GM23338 (cell line): ENCODE measurements around the gene ADAMTS15. TPM values are rescaled to one million over a fixed set of nuclear protein-coding genes. Genes with fewer than 3 reads are reported as not detected.

Source experiments
- ATAC-seq: fragments of 200-7000 bp; cut with Tn5 transposase; 3 replicates; pipeline ENCODE4 v1.9.1; 2020
- DNase-seq: peaks from one replicate; pipeline ENCODE4 v3.0.0-alpha.2; 2015; ENCODE audit warnings: low spot score
- H2AFZ ChIP-seq: fragments of 200-600 bp; sonication (generic); 2 replicates; pipeline ENCODE4 v1.8.0; 2016; ENCODE audit warnings: antibody characterized with exemption, mild to moderate bottlenecking, moderate library complexity
- H3F3A ChIP-seq: fragments of 200-600 bp; sonication (generic); replicated peaks from 2 replicates; pipeline ENCODE4 v1.8.0; 2017; ENCODE audit warnings: antibody characterized with exemption, mixed run types, low read depth
- H3K27ac ChIP-seq: fragments of 200-600 bp; sonication (generic); 2 replicates; pipeline ENCODE4 v1.6.1; 2016; ENCODE audit warnings: low read depth
- H3K27me3 ChIP-seq: fragments of 200-600 bp; sonication (generic); 2 replicates; pipeline ENCODE4 v1.8.0; 2016; ENCODE audit warnings: mild to moderate bottlenecking, mixed run types, moderate library complexity; ENCODE audit not compliant: insufficient read depth
- H3K36me3 ChIP-seq: fragments of 200-600 bp; sonication (generic); 2 replicates; pipeline ENCODE4 v1.8.0; 2016; ENCODE audit warnings: mild to moderate bottlenecking; ENCODE audit not compliant: insufficient read depth
- H3K4me1 ChIP-seq: fragments of 200-600 bp; sonication (generic); 2 replicates; pipeline ENCODE4 v1.8.0; 2016; ENCODE audit warnings: mild to moderate bottlenecking, moderate library complexity; ENCODE audit not compliant: insufficient read depth
- H3K4me2 ChIP-seq: fragments of 200-600 bp; sonication (generic); 2 replicates; pipeline ENCODE4 v1.7.1; 2017; ENCODE audit warnings: mixed run types
- H3K4me3 ChIP-seq: fragments of 200-600 bp; sonication (generic); 2 replicates; pipeline ENCODE4 v1.6.1; 2016; ENCODE audit warnings: mixed run types
- H3K79me2 ChIP-seq: fragments of 200-600 bp; sonication (generic); replicated peaks from 2 replicates; pipeline ENCODE4 v1.8.0; 2017; ENCODE audit warnings: mild to moderate bottlenecking; ENCODE audit not compliant: insufficient read depth
- H3K9me2 ChIP-seq: fragments of 200-600 bp; sonication (generic); 2 replicates; pipeline ENCODE4 v1.8.0; 2017; ENCODE audit not compliant: insufficient read depth
- H4K20me1 ChIP-seq: fragments of 200-600 bp; sonication (generic); replicated peaks from 2 replicates; pipeline ENCODE4 v1.8.0; 2017; ENCODE audit warnings: mild to moderate bottlenecking; ENCODE audit not compliant: insufficient read depth
- H3K27ac Mint-ChIP-seq: 2 replicates; pipeline ENCODE4 v1.8.0; 2020; ENCODE audit warnings: inconsistent platforms, mild to moderate bottlenecking, moderate library complexity, mixed read lengths
- H3K27me3 Mint-ChIP-seq: 3 replicates; pipeline ENCODE4 v1.8.0; 2022; ENCODE audit warnings: low read depth, mild to moderate bottlenecking, moderate library complexity, mixed read lengths, inconsistent platforms; ENCODE audit not compliant: insufficient read depth, poor library complexity
- H3K36me3 Mint-ChIP-seq: 3 replicates; pipeline ENCODE4 v1.8.0; 2021; ENCODE audit warnings: low read depth, mild to moderate bottlenecking, inconsistent platforms, moderate library complexity, mixed read lengths
- H3K4me1 Mint-ChIP-seq: 3 replicates; pipeline ENCODE4 v1.8.0; 2020; ENCODE audit warnings: mild to moderate bottlenecking, inconsistent platforms, mixed read lengths
- H3K4me3 Mint-ChIP-seq: 3 replicates; pipeline ENCODE4 v1.8.0; 2021; ENCODE audit warnings: moderate library complexity, mild to moderate bottlenecking, inconsistent platforms, mixed read lengths
- H3K9me3 Mint-ChIP-seq: 3 replicates; pipeline ENCODE4 v1.8.0; 2020; ENCODE audit warnings: moderate library complexity, mild to moderate bottlenecking, inconsistent platforms, mixed read lengths
- CREB1 ChIP-seq: fragments of 250-450 bp; sonication (Bioruptor Pico); IDR thresholded peaks from 2 replicates; pipeline ENCODE4 v1.5.0; 2020; ENCODE audit warnings: low read depth, mild to moderate bottlenecking, moderate library complexity
- EZH2 ChIP-seq: fragments of 200-600 bp; sonication (generic); IDR thresholded peaks from one replicate; pipeline ENCODE4 v1.8.0; 2017; ENCODE audit warnings: antibody characterized with exemption, mild to moderate bottlenecking, low read depth; ENCODE audit not compliant: unreplicated experiment
- EZH2phosphoT487 ChIP-seq: fragments of 200-600 bp; sonication (generic); IDR thresholded peaks from one replicate; pipeline ENCODE4 v1.8.1; 2018; ENCODE audit warnings: antibody characterized with exemption; ENCODE audit not compliant: unreplicated experiment
- JUNB ChIP-seq: IDR thresholded peaks from one replicate; pipeline ENCODE4 v1.6.1; 2016; ENCODE audit warnings: antibody characterized with exemption; ENCODE audit not compliant: unreplicated experiment
- NANOG ChIP-seq: IDR thresholded peaks from 2 replicates; pipeline ENCODE4 v1.6.1; 2016; ENCODE audit warnings: antibody characterized with exemption, borderline replicate concordance
- POLR2AphosphoS5 ChIP-seq: IDR thresholded peaks from 2 replicates; pipeline ENCODE4 v1.6.1; 2016; ENCODE audit warnings: antibody characterized with exemption, low read depth
- REST ChIP-seq: IDR thresholded peaks from one replicate; pipeline ENCODE4 v1.6.1; 2018; ENCODE audit warnings: antibody characterized with exemption; ENCODE audit not compliant: unreplicated experiment
- STAT1 ChIP-seq: IDR thresholded peaks from one replicate; pipeline ENCODE4 v1.6.1; 2016; ENCODE audit warnings: antibody characterized with exemption; ENCODE audit not compliant: unreplicated experiment
- ZNF114 ChIP-seq: fragments of 250-450 bp; sonication (Bioruptor Pico); IDR thresholded peaks from 2 replicates; pipeline ENCODE4 v1.5.0; 2020; ENCODE audit warnings: mild to moderate bottlenecking, moderate library complexity
- ZNF331 ChIP-seq: fragments of 250-450 bp; sonication (Bioruptor Pico); IDR thresholded peaks from 2 replicates; pipeline ENCODE4 v1.5.0; 2020; ENCODE audit warnings: low read depth, mild to moderate bottlenecking, moderate library complexity
- polyA plus RNA-seq: library from polyadenylated mRNA; unstranded; fragments of >200 nt; fragmentation: Nextera tagmentation; extraction: Ambion mirVana; gene quantifications from 2 replicates; pipeline ENCODE4 v1.2.1, GENCODE V29; 2016
- total RNA-seq: library from RNA; depleted of rRNA; stranded (reverse); fragments of >200 nt; shearing (Covaris generic); gene quantifications from 2 replicates; pipeline ENCODE4 v1.2.3, GENCODE V29; 2014
- TF ChIP-seq, protein P1 (sequence below), 2 experiments: fragments of 200-600 bp in 1 of 2; sonication (generic) in 1 of 2; conservative IDR thresholded peaks; 2 replicates each; pipeline versions ENCODE4 v1.5.1 to v1.6.1; 2016 to 2017; ENCODE audit warnings: antibody characterized with exemption in 2 of 2, low read depth in 2 of 2, mild to moderate bottlenecking in 2 of 2, moderate library complexity in 1 of 2
- TF ChIP-seq, protein P2 (sequence below): fragments of 250-450 bp; sonication (Bioruptor Pico); IDR thresholded peaks from 2 replicates; pipeline ENCODE4 v1.5.0; 2020; ENCODE audit warnings: mild to moderate bottlenecking, moderate library complexity
- TF ChIP-seq, protein P3 (sequence below): IDR thresholded peaks from 2 replicates; pipeline ENCODE4 v1.6.1; 2016; ENCODE audit warnings: antibody characterized with exemption

ADAMTS15 gene
- total and polyA plus RNA-seq, 2 experiments from 2014 or later: 0.42 to 5.6 TPM

DNA sequence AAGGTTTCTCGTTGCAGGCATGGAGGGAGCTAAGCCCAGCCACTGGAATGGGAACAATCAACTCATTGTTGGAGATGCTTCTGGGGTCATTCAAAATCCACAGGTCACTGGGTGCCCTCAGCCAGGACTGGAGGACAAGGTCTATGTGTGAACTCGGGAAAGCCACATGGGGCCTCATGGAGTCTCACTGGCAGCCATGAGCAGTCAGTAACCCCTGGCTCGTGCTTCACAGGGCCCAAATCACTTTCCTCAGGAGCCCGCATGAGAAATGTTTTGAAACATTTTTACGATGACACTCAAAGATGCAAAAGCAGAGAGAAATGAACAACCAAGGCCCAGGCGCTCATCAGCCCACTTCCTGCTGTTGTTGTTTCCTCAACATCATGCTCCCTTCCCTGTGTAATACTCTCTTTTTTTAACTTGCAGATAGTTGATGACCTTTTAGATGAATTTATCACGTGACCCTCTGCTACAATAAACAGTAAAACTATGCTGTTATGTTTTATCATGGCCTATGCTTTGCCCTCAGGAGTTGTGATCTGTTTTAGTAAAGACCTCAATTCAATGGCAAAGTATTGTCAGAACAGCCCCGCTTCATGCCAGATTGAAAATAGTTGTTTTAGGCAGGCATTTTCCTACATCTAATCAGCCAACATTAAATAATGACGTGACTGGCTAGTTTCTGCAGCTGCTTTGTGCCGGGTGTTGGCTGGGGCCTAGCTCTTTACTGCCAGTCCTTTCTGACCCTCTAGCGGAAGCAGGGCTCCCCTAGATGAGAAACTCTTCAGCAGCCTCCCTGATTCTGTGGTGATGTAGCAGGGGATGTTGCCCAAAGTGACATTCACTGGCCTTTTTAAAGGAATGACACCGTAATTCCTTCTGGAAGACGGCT lies 39.7 kb downstream of the ADAMTS15 start:
- Histone ChIP-seq H3K79me2 (no peaks in the 10 kb centered on the region), H3K27me3 (no peaks in the 10 kb centered on the region), H2AFZ (no peak overlapping the region; the same call in 1 of the 2 replicates), H3K9me2 (no peaks in the 10 kb centered on the region), H4K20me1 (no peaks in the 10 kb centered on the region), H3K4me1 (no peaks in the 10 kb centered on the region), H3K4me3 (no peak overlapping the region), H3K4me2 (no peak overlapping the region), H3K27ac (no peak overlapping the region), H3K36me3 (no peaks in the 10 kb centered on the region), H3F3A (no peaks in the 10 kb centered on the region)
- no peak for DNase-seq
- TF ChIP-seq NANOG (no peak), ZNF114 (CRISPR knock-in tag) (no peak), EZH2 (no peak), REST (no peak), STAT1 (no peak), CREB1 (no peak), JUNB (no peak), EZH2phosphoT487 (no peak), ZNF331 (CRISPR knock-in tag) (no peak), POLR2AphosphoS5 (no peak)
- TF ChIP-seq, protein P1, sequence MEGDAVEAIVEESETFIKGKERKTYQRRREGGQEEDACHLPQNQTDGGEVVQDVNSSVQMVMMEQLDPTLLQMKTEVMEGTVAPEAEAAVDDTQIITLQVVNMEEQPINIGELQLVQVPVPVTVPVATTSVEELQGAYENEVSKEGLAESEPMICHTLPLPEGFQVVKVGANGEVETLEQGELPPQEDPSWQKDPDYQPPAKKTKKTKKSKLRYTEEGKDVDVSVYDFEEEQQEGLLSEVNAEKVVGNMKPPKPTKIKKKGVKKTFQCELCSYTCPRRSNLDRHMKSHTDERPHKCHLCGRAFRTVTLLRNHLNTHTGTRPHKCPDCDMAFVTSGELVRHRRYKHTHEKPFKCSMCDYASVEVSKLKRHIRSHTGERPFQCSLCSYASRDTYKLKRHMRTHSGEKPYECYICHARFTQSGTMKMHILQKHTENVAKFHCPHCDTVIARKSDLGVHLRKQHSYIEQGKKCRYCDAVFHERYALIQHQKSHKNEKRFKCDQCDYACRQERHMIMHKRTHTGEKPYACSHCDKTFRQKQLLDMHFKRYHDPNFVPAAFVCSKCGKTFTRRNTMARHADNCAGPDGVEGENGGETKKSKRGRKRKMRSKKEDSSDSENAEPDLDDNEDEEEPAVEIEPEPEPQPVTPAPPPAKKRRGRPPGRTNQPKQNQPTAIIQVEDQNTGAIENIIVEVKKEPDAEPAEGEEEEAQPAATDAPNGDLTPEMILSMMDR (conservative IDR thresholded peaks at IDR 0.05; ENCODE audit: low read depth in 2 of 2): no peak
- TF ChIP-seq, protein P2, sequence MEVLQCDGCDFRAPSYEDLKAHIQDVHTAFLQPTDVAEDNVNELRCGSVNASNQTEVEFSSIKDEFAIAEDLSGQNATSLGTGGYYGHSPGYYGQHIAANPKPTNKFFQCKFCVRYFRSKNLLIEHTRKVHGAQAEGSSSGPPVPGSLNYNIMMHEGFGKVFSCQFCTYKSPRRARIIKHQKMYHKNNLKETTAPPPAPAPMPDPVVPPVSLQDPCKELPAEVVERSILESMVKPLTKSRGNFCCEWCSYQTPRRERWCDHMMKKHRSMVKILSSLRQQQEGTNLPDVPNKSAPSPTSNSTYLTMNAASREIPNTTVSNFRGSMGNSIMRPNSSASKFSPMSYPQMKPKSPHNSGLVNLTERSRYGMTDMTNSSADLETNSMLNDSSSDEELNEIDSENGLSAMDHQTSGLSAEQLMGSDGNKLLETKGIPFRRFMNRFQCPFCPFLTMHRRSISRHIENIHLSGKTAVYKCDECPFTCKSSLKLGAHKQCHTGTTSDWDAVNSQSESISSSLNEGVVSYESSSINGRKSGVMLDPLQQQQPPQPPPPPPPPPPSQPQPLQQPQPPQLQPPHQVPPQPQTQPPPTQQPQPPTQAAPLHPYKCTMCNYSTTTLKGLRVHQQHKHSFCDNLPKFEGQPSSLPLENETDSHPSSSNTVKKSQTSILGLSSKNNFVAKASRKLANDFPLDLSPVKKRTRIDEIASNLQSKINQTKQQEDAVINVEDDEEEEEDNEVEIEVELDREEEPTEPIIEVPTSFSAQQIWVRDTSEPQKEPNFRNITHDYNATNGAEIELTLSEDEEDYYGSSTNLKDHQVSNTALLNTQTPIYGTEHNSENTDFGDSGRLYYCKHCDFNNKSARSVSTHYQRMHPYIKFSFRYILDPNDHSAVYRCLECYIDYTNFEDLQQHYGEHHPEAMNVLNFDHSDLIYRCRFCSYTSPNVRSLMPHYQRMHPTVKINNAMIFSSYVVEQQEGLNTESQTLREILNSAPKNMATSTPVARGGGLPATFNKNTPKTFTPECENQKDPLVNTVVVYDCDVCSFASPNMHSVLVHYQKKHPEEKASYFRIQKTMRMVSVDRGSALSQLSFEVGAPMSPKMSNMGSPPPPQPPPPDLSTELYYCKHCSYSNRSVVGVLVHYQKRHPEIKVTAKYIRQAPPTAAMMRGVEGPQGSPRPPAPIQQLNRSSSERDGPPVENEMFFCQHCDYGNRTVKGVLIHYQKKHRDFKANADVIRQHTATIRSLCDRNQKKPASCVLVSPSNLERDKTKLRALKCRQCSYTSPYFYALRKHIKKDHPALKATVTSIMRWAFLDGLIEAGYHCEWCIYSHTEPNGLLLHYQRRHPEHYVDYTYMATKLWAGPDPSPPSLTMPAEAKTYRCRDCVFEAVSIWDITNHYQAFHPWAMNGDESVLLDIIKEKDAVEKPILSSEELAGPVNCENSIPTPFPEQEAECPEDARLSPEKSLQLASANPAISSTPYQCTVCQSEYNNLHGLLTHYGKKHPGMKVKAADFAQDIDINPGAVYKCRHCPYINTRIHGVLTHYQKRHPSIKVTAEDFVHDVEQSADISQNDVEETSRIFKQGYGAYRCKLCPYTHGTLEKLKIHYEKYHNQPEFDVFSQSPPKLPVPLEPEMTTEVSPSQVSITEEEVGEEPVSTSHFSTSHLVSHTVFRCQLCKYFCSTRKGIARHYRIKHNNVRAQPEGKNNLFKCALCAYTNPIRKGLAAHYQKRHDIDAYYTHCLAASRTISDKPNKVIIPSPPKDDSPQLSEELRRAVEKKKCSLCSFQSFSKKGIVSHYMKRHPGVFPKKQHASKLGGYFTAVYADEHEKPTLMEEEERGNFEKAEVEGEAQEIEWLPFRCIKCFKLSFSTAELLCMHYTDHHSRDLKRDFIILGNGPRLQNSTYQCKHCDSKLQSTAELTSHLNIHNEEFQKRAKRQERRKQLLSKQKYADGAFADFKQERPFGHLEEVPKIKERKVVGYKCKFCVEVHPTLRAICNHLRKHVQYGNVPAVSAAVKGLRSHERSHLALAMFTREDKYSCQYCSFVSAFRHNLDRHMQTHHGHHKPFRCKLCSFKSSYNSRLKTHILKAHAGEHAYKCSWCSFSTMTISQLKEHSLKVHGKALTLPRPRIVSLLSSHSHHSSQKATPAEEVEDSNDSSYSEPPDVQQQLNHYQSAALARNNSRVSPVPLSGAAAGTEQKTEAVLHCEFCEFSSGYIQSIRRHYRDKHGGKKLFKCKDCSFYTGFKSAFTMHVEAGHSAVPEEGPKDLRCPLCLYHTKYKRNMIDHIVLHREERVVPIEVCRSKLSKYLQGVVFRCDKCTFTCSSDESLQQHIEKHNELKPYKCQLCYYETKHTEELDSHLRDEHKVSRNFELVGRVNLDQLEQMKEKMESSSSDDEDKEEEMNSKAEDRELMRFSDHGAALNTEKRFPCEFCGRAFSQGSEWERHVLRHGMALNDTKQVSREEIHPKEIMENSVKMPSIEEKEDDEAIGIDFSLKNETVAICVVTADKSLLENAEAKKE (CRISPR knock-in tag): no peak
- TF ChIP-seq, protein P3, sequence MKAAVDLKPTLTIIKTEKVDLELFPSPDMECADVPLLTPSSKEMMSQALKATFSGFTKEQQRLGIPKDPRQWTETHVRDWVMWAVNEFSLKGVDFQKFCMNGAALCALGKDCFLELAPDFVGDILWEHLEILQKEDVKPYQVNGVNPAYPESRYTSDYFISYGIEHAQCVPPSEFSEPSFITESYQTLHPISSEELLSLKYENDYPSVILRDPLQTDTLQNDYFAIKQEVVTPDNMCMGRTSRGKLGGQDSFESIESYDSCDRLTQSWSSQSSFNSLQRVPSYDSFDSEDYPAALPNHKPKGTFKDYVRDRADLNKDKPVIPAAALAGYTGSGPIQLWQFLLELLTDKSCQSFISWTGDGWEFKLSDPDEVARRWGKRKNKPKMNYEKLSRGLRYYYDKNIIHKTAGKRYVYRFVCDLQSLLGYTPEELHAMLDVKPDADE: no peak
- Mint-ChIP-seq H3K27me3 (peaks cover 4% of the 10 kb centered on the region), H3K9me3 (peaks cover 4% of the 10 kb centered on the region; the same call in 1 of the 3 replicates), H3K4me1 (no peaks in the 10 kb centered on the region), H3K36me3 (no peaks in the 10 kb centered on the region), H3K4me3 (no peak overlapping the region), H3K27ac (no peak overlapping the region)
- no peak for ATAC-seq
